ENCODE data around the gene DSTN. TPM values are rescaled to one million over a fixed set of nuclear protein-coding genes. Genes with fewer than 3 reads are reported as not detected.

The DSTN gene
- total and polyA plus RNA-seq, 2 donors (not counting 3 experiments of a cell fraction or from before 2014, with no cell fraction given) = 66.1 to 300 TPM

GRCh38 chr20:17613328-17614175 lies 43.7 kb downstream of the DSTN start:
- intact Hi-C loops (cut with micrococcal nuclease) = no loop called here
- H3K36me3 ChIP-seq (ENCODE audit: control insufficient read depth in 2 of 2, extremely low read depth in 1 of 2, insufficient read depth in 2 of 2, low read length in 2 of 2) = peaks cover 4 to 40% of the 10 kb centered on the region in 2 experiments
- no peak for FAIRE-seq

More at GRCh38 chr20:17613328-17614175, 43.7 kb downstream of the DSTN start:
- Histone ChIP-seq H3K9me1 (replicated peaks; ENCODE audit: control insufficient read depth, extremely low read depth, insufficient read depth, low read length) (no peaks in the 10 kb centered on the region), H4K20me1 (replicated peaks; ENCODE audit: control insufficient read depth, extremely low read depth, insufficient read depth, low read length) (no peaks in the 10 kb centered on the region), H3K4me1 (ENCODE audit: control insufficient read depth, extremely low read depth, insufficient read depth, low read length) (no peaks in the 10 kb centered on the region), H3K27me3 (ENCODE audit: control insufficient read depth in 2 of 2, insufficient read depth in 2 of 2, low read length in 2 of 2) (no peaks in the 10 kb centered on the region), H3K4me3 (replicated peaks in 1 of 3; ENCODE audit: insufficient read depth in 1 of 3, low read depth in 1 of 3, low read length in 3 of 3) (no peak overlapping the region), H3K9me3 (replicated peaks; ENCODE audit: control insufficient read depth, insufficient read depth, low read length) (no peaks in the 10 kb centered on the region), H3K4me2 (ENCODE audit: insufficient read depth, low read length) (no peak overlapping the region), H3K79me2 (ENCODE audit: control insufficient read depth, insufficient read depth, low read length) (no peaks in the 10 kb centered on the region), H2AFZ (ENCODE audit: low read depth, low read length) (no peak overlapping the region), H3K9ac (replicated peaks; ENCODE audit: extremely low read depth, insufficient read depth, low read length) (no peak overlapping the region), H3K27ac (ENCODE audit: insufficient read depth, low read depth, low read length) (no peak overlapping the region)
- dilution Hi-C loops (cut with MboI; ENCODE audit: extremely low pct_ligation_motif_present, low sequenced_read_pairs) = no loop called here
- no peak for DNase-seq (ENCODE audit: low read depth, low spot score)
- BruUV-seq (replicated peaks) = TSS peak; percentile 99
- TF ChIP-seq MYC (IDR thresholded peaks at IDR 0.05; ENCODE audit: low read depth, low read length) (no peak), JUN (IDR thresholded peaks at IDR 0.05; ENCODE audit: borderline replicate concordance, insufficient read depth, insufficient read length, low read depth) (no peak), MAX (IDR thresholded peaks at IDR 0.05; ENCODE audit: insufficient read depth, insufficient read length) (no peak), POLR2AphosphoS5 (IDR thresholded peaks at IDR 0.05; ENCODE audit: insufficient read depth, low read depth, low read length) (no peak), POLR2A (IDR thresholded peaks at IDR 0.05; ENCODE audit: low read depth, low read length) (no peak), CTCF (IDR thresholded peaks at IDR 0.05; ENCODE audit: extremely low read depth in 1 of 2, insufficient read depth in 1 of 2, low read depth in 1 of 2, low read length in 2 of 2) (no peak), EZH2 (IDR thresholded peaks at IDR 0.05; ENCODE audit: borderline replicate concordance, low read depth, low read length, severe bottlenecking) (no peak), GATA2 (IDR thresholded peaks at IDR 0.05; ENCODE audit: insufficient read depth, insufficient read length, low read depth, low read length) (no peak), FOS (IDR thresholded peaks at IDR 0.05; ENCODE audit: borderline replicate concordance, insufficient read depth, low read length) (no peak)
- ChIA-PET CTCF (interaction anchor here (0.7 to 7.7 kb wide), 7 partner anchors 44 to 325 kb away, joined by 3 to 89 read pairs (median 4); partner anchors contain the start of genes BFSP1 and DSTN), POLR2A (no interaction called here)

Data from endothelial cell of umbilical vein (primary cell).